PFSK-1 (cell line): ENCODE data around the gene MICB.

Source experiments
- FOXP2 ChIP-seq: optimal IDR thresholded peaks from 2 replicates; pipeline ENCODE3; 2011; ENCODE audit warnings: borderline replicate concordance, control low read depth, inconsistent platforms; ENCODE audit not compliant: insufficient read depth; ENCODE audit errors: extremely low read length, extremely low read depth
- POLR2AphosphoS5 ChIP-seq: IDR thresholded peaks from 2 replicates; pipeline ENCODE4 v1.6.1; 2012; ENCODE audit warnings: low read depth, mild to moderate bottlenecking, control low read depth, low read length, moderate library complexity
- SIN3A ChIP-seq: IDR thresholded peaks from 2 replicates; pipeline ENCODE4 v1.6.1; 2012; ENCODE audit warnings: mild to moderate bottlenecking, low read length, moderate library complexity, borderline replicate concordance; ENCODE audit not compliant: insufficient read depth
- TAF1 ChIP-seq: IDR thresholded peaks from 2 replicates; pipeline ENCODE4 v1.6.1; 2012; ENCODE audit warnings: low read length, control low read depth, borderline replicate concordance; ENCODE audit not compliant: insufficient read depth
- TF ChIP-seq, protein P1 (sequence below), 2 experiments: IDR thresholded peaks; 2 replicates each; pipeline versions ENCODE4 v1.6.1 to v1.8.0; 2011 to 2012; ENCODE audit warnings: low read depth in 2 of 2, low read length in 2 of 2, control low read depth in 1 of 2, inconsistent platforms in 1 of 2, mild to moderate bottlenecking in 1 of 2, moderate library complexity in 1 of 2; ENCODE audit not compliant: insufficient read depth in 1 of 2

Gene MICB

DNA sequence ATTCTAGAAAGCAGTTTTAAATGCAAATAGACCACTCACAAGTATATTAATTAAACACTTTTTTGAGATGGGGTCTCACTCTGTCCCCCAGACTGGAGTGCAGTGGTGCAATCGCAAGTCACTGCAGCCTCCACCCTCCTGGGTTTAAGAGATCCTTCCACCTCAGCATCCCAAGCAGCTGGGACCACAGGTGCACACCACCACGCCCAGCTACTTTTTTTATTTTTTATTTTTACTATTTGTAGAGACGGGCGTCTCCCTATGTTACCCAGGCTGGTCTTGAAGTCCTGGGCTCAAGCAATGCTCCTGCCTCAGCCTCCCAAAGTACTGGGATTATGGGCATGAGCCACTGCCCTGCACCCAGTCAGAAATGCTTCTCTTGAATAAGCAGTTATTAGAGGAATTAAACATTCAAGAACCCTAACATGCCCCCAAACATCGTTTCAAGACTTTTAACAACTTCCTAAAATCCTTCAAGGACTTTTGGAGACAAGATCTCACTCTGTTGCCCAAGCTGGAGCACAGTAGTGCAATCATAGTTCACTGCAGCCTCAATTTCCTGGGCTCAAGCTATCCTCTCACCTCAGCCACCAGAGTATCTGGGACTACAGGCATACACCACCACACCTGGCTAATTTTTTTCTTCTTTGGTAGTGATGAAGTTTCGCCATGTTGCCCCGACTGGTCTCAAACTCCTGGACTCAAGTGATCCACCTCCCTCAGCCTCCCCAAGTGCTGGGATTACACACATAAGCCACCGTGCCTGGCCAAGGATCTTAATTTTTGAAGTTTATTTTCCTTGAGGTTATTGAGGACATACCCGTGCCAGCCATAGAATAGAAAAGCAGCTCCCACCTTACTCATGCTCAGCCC, 34.1 kb downstream of the MICB start:
- TF ChIP-seq SIN3A (no peak), TAF1 (no peak), POLR2AphosphoS5 (no peak; the same call in 1 of the 2 replicates)
- TF ChIP-seq, protein P1, sequence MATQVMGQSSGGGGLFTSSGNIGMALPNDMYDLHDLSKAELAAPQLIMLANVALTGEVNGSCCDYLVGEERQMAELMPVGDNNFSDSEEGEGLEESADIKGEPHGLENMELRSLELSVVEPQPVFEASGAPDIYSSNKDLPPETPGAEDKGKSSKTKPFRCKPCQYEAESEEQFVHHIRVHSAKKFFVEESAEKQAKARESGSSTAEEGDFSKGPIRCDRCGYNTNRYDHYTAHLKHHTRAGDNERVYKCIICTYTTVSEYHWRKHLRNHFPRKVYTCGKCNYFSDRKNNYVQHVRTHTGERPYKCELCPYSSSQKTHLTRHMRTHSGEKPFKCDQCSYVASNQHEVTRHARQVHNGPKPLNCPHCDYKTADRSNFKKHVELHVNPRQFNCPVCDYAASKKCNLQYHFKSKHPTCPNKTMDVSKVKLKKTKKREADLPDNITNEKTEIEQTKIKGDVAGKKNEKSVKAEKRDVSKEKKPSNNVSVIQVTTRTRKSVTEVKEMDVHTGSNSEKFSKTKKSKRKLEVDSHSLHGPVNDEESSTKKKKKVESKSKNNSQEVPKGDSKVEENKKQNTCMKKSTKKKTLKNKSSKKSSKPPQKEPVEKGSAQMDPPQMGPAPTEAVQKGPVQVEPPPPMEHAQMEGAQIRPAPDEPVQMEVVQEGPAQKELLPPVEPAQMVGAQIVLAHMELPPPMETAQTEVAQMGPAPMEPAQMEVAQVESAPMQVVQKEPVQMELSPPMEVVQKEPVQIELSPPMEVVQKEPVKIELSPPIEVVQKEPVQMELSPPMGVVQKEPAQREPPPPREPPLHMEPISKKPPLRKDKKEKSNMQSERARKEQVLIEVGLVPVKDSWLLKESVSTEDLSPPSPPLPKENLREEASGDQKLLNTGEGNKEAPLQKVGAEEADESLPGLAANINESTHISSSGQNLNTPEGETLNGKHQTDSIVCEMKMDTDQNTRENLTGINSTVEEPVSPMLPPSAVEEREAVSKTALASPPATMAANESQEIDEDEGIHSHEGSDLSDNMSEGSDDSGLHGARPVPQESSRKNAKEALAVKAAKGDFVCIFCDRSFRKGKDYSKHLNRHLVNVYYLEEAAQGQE (IDR thresholded peaks at IDR 0.05; ENCODE audit: insufficient read depth in 1 of 2, low read depth in 2 of 2, low read length in 2 of 2) = no peak

DNA sequence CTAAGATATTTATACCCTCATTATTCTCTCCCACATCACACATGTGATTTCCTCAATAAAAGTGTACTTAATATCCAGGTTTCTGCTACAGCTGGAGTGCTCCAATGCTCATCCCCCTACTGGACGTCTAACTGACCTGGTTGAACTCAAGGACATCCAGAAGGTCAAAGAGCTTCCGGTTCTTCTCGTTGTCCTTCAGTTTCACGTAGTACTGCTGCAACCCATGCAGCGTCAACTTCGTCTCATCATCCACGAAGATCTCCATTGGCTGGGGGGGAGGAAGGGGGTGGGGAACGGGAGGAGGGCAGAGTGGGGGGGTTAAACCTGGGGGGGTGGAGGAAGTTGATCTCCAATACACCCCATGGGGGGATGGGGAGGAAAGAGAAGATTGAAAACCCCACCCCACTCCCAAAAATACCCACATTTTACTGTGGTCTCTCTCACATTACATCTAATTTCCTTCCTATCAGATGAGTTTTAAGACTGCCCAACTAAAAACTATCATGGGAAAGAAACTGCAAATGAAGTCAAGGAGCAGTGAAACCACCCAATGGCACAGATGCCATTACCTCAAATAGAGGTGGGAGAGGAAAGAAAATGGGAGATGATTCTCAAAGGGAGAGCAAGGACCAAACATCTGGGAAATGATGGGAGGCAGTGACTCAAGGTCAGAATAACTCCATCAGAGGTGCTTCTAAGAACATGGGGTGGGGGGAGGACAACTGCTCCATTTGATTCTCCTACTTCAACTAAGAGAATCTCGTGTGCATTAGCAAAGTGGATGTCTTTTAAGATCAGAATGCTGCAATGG, 34.9 kb downstream of the MICB start:
- TF ChIP-seq POLR2AphosphoS5 = peak; percentile 10; the same call in 1 of the 2 replicates
- TF ChIP-seq TAF1 = no peak

DNA sequence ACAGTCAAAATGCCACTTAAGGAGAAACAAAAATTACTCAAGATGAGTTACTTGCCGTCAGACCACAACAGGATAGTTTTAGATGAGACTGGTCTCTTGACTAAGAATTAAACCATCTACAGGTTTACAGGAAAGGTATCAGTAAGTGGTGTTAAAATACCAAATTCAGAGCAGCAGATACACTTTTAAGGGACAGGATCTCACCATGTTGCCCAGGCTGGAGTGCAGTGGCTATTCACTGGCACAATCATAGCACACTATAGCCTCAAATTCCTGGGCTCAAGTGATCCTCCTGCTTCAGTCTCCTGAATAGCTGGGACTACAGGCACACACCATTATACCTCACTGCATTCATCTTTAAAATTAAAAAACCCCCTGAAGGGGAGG, 35.5 kb downstream of the MICB start:
- TF ChIP-seq, protein P1 (IDR thresholded peaks at IDR 0.05; ENCODE audit: insufficient read depth in 1 of 2, low read depth in 2 of 2, low read length in 2 of 2) = no peak
- no peak; the same call in none of the 2 replicates for TF ChIP-seq POLR2AphosphoS5
- TF ChIP-seq FOXP2 = no peak
- no peak for TF ChIP-seq SIN3A

DNA sequence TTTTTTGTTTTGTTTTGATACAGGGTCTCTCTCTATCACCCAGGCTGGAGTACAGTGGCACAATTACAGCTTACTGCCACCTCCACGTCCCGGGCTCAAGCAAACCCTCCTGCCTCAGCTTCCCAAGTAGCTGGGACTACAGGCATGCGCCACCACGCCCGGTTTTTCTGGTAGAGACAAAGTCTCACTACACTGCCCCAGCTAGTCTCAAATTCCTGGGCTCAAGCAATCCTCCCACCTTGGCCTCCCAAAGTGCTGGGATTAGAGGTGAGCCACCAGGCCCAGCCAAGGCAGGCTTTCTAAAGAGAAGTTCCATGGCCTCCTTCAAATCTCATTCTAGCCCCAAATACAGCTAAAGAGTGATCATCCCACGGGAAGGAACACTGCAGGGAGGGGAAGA, 36.1 kb downstream of the MICB start:
- TF ChIP-seq FOXP2 = no peak
- no peak for TF ChIP-seq SIN3A
- TF ChIP-seq TAF1 = no peak
- TF ChIP-seq POLR2AphosphoS5 = no peak; the same call in 1 of the 2 replicates
- TF ChIP-seq, protein P1 (IDR thresholded peaks at IDR 0.05; ENCODE audit: insufficient read depth in 1 of 2, low read depth in 2 of 2, low read length in 2 of 2) = no peak

DNA sequence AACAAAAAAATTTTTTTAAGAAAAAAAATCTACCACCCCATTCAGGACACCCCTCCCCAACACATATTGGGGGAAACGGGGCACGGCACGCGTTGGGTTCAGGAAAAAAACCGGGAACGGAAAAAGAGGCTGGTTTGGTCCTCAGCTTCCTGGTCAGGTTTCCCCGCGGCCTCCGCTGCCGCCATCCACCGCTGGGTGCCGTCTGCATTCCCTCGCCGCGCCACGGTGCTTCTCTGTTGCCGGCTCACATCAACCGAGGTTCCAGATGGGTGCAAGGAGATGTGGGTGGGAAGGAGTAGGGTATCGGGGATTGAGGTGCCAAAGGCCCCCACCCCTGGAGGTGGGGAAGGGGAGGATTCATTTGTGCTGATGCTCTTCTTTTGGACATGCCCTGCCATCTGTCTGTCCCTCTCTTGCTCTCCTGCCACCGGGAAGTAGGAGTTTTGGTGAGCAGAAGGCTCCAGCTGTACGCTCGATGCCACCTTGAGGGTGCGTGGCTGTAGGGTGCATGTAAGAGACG, 36.6 kb downstream of the MICB start:
- TF ChIP-seq POLR2AphosphoS5 = 0 out of 2 replicates have a peak, but pooled peaks have one; percentile 7
- TF ChIP-seq, protein P1 (IDR thresholded peaks at IDR 0.05; ENCODE audit: insufficient read depth in 1 of 2, low read depth in 2 of 2, low read length in 2 of 2) = no peak
